NB4 (cell line): ENCODE measurements around the gene ZFYVE1.

Source experiments
- DNase-seq: peaks from one replicate; pipeline ENCODE4 v3.0.0; 2010; ENCODE audit warnings: low read depth
- H3K4me3 ChIP-seq: one replicate; pipeline ENCODE4 v1.5.1; 2011; ENCODE audit warnings: mild to moderate bottlenecking, low read depth, low read length, moderate library complexity
- MYC ChIP-seq: IDR thresholded peaks from 2 replicates; pipeline ENCODE4 v1.6.1; 2011; ENCODE audit warnings: low read depth, low read length
- POLR2A ChIP-seq: IDR thresholded peaks from 2 replicates; pipeline ENCODE4 v1.6.1; 2011; ENCODE audit warnings: mild to moderate bottlenecking; ENCODE audit not compliant: insufficient read length; ENCODE audit errors: extremely low read depth
- TF ChIP-seq, protein P1 (sequence below): IDR thresholded peaks from one replicate; pipeline ENCODE4 v1.5.1; 2012; ENCODE audit warnings: low read depth, low read length
- TF ChIP-seq, protein P2 (sequence below): IDR thresholded peaks from 2 replicates; pipeline ENCODE4 v1.6.1; 2011; ENCODE audit warnings: low read depth, low read length

The ZFYVE1 gene

GRCh38 chr14:72952171-72952570 lies 74.7 kb downstream of the ZFYVE1 start:
- no peak for DNase-seq
- no peak overlapping the region for H3K4me3 ChIP-seq

GRCh38 chr14:72948481-72949138 lies 78.3 kb downstream of the ZFYVE1 start:
- peak; percentile 59 for DNase-seq
- TF ChIP-seq, protein P1, sequence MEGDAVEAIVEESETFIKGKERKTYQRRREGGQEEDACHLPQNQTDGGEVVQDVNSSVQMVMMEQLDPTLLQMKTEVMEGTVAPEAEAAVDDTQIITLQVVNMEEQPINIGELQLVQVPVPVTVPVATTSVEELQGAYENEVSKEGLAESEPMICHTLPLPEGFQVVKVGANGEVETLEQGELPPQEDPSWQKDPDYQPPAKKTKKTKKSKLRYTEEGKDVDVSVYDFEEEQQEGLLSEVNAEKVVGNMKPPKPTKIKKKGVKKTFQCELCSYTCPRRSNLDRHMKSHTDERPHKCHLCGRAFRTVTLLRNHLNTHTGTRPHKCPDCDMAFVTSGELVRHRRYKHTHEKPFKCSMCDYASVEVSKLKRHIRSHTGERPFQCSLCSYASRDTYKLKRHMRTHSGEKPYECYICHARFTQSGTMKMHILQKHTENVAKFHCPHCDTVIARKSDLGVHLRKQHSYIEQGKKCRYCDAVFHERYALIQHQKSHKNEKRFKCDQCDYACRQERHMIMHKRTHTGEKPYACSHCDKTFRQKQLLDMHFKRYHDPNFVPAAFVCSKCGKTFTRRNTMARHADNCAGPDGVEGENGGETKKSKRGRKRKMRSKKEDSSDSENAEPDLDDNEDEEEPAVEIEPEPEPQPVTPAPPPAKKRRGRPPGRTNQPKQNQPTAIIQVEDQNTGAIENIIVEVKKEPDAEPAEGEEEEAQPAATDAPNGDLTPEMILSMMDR: peak; percentile 84
- TF ChIP-seq, protein P2, sequence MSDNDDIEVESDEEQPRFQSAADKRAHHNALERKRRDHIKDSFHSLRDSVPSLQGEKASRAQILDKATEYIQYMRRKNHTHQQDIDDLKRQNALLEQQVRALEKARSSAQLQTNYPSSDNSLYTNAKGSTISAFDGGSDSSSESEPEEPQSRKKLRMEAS: no peak
- no peak overlapping the region for H3K4me3 ChIP-seq

More at GRCh38 chr14:72952171-72952570, 74.7 kb downstream of the ZFYVE1 start:
- TF ChIP-seq, protein P2: no peak
- no peak for TF ChIP-seq MYC
- TF ChIP-seq, protein P1: no peak
- TF ChIP-seq POLR2A: no peak

DNA sequence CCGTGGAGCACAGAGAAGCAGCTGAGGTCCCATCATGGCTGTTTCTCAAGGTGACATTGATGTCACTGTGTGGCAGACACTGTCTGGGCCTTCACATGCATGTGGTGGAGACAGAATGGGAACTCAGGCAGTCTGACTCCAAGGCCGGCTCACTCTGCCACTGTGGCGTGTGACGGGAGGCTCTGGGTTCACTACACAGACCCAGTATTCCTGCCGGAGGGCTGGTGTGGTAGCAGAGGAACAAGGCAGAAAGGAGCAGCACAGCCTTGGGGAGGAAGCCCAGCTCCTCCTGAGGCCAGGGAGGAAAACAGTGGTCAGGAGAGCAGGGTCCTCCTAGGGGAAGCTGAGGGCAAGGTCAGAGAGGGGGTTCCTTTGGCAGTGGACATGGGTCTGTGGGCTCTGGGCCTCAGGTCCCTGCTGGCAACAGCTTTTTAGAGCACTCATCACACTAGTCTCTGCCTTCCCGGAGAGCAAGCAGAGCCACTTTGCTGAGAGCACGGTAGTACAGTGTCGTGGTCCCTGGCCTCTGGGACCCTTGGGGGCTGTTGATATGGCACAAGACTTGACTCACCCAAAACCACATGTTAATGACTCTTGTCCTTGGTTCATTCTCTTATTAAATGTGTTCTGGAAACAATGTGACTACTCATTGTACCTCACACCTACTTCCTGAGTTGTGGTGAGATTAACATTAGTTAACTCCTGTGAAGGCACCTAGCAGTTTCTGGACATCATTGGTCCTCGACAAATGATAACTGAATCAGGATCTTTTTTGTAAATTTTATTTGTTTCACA lies 79.3 kb downstream of the ZFYVE1 start:
- H3K4me3 ChIP-seq: no peak overlapping the region
- DNase-seq: peak; percentile 68
- TF ChIP-seq, protein P2: 0 out of 2 replicates have a peak, but pooled peaks have one; percentile 13
- TF ChIP-seq, protein P1: no peak
- TF ChIP-seq POLR2A (no peak), MYC (no peak)

- TF ChIP-seq, protein P2: no peak
- TF ChIP-seq MYC (no peak), POLR2A (no peak)
- TF ChIP-seq, protein P1: no peak
- H3K4me3 ChIP-seq: no peak overlapping the region
- DNase-seq: no peak
These were observed 80.4 kb downstream of the ZFYVE1 start for GRCh38 chr14:72946491-72946890.

GRCh38 chr14:72945356-72946027 lies 81.4 kb downstream of the ZFYVE1 start:
- TF ChIP-seq, protein P2: no peak
- no peak for TF ChIP-seq MYC
- TF ChIP-seq, protein P1: no peak
- no peak for TF ChIP-seq POLR2A
- H3K4me3 ChIP-seq: no peak overlapping the region
- DNase-seq: peak; percentile 23
